HepG2 (cell line): ENCODE measurements around the gene UBR4. TPM values are rescaled to one million over a fixed set of nuclear protein-coding genes. Genes with fewer than 3 reads are reported as not detected.
A peak's percentile ranks its signal among the peaks of the same experiment; 100 is the strongest.

ENCODE experiments used
- ATAC-seq: fragments of 200-7000 bp; cut with Tn5 transposase; 3 replicates; pipeline ENCODE4 v1.9.1; 2020; ENCODE audit warnings: mild to moderate bottlenecking, moderate library complexity
- BruUV-seq: library from RNA; stranded (reverse); fragments of 400-500 nt; replicated peaks from 2 replicates; lab custom pipeline; 2021; lab: Mats Ljungman, UMichigan
- CTCF ChIA-PET: fragments of 300-600 bp; formaldehyde crosslinking; extraction: SDS; loops from one replicate; lab custom pipeline; 2021; ENCODE audit warnings: low total read pairs, inconsistent platforms, low intra/inter-chr PET ratio; lab: Yijun Ruan, JAX
- POLR2A ChIA-PET: fragments of 350-600 bp; sonication (Branson Sonifier 250); formaldehyde crosslinking; loops from one replicate; lab custom pipeline; 2020; ENCODE audit warnings: antibody characterized with exemption, inconsistent platforms; lab: Yijun Ruan, JAX
- DNase-seq: peaks from one replicate; pipeline ENCODE4 v3.0.0-alpha.2; 2015; ENCODE audit warnings: low spot score
- FAIRE-seq: peaks from 3 replicates; lab custom pipeline; 2011; peaks lifted over from hg19 to GRCh38; lab: Jason Lieb, UNC
- H2AFZ ChIP-seq: one replicate; pipeline ENCODE4 v1.6.1; 2011; ENCODE audit warnings: low read length, inconsistent platforms
- H3K27ac ChIP-seq: fragments of 300-600 bp; 3 replicates; pipeline ENCODE4 v1.8.0; 2011; ENCODE audit warnings: mixed run types, mild to moderate bottlenecking, mixed read lengths, low read length, inconsistent platforms; ENCODE audit not compliant: insufficient read depth; ENCODE audit errors: extremely low read length
- H3K27me3 ChIP-seq, 2 experiments: fragments of 200-600 bp in 1 of 2; 2 replicates in 1 of 2; 3 replicates in 1 of 2; pipeline versions ENCODE4 v1.6.0 to v1.8.0; 2011; ENCODE audit warnings: low read length in 2 of 2, mild to moderate bottlenecking in 2 of 2, moderate library complexity in 2 of 2, inconsistent platforms in 1 of 2; ENCODE audit not compliant: insufficient read depth in 2 of 2, control insufficient read depth in 1 of 2
- H3K36me3 ChIP-seq, 2 experiments: fragments of 200-600 bp in 1 of 2; replicated peaks in 1 of 2; 2 replicates in 1 of 2; 3 replicates in 1 of 2; pipeline versions ENCODE4 v1.5.1 to v1.8.0; 2011; ENCODE audit warnings: low read length in 2 of 2, inconsistent platforms in 1 of 2; ENCODE audit not compliant: insufficient read depth in 2 of 2, control insufficient read depth in 1 of 2
- H3K4me1 ChIP-seq: 2 replicates; pipeline ENCODE4 v1.5.1; 2012; ENCODE audit warnings: low read length, inconsistent platforms; ENCODE audit not compliant: insufficient read depth
- H3K4me2 ChIP-seq: 2 replicates; pipeline ENCODE4 v1.6.0; 2011; ENCODE audit warnings: low read depth, low read length, inconsistent platforms
- H3K4me3 ChIP-seq, 3 experiments: fragments of 200-600 bp in 1 of 3; sonication (generic), shearing (Covaris generic) in 1 of 3; replicated peaks in 1 of 3; 2 replicates each; pipeline ENCODE4 v1.5.1; 2011 to 2016; ENCODE audit warnings: low read length in 3 of 3, inconsistent platforms in 2 of 3, low read depth in 2 of 3, mild to moderate bottlenecking in 2 of 3, control low read depth in 1 of 3, mixed read lengths in 1 of 3; ENCODE audit not compliant: insufficient read depth in 1 of 3
- H3K79me2 ChIP-seq: one replicate; pipeline ENCODE4 v1.6.1; 2011; ENCODE audit warnings: low read length, inconsistent platforms; ENCODE audit not compliant: insufficient read depth
- H3K9ac ChIP-seq: 2 replicates; pipeline ENCODE4 v1.6.0; 2011; ENCODE audit warnings: mild to moderate bottlenecking, low read depth, low read length, inconsistent platforms; ENCODE audit not compliant: insufficient read depth
- H3K9me3 ChIP-seq: 2 replicates; pipeline ENCODE4 v1.5.1; 2012; ENCODE audit warnings: mild to moderate bottlenecking, low read length
- H4K20me1 ChIP-seq: 2 replicates; pipeline ENCODE4 v1.6.0; 2011; ENCODE audit warnings: inconsistent platforms, mild to moderate bottlenecking, low read length, moderate library complexity; ENCODE audit not compliant: insufficient read depth
- ADNP ChIP-seq: sonication (generic); formaldehyde crosslinking; IDR thresholded peaks from 2 replicates; pipeline ENCODE4 v1.4.0; 2020; ENCODE audit warnings: missing genetic modification reagents
- FOSL1 ChIP-seq: sonication (generic); formaldehyde crosslinking; IDR thresholded peaks from 2 replicates; pipeline ENCODE4 v1.9.0; 2021; ENCODE audit warnings: missing genetic modification reagents, borderline replicate concordance
- FOXO1 ChIP-seq: sonication (generic); formaldehyde crosslinking; IDR thresholded peaks from 2 replicates; pipeline ENCODE4 v1.4.0; 2020; ENCODE audit warnings: missing genetic modification reagents
- GFI1 ChIP-seq: sonication (generic); formaldehyde crosslinking; IDR thresholded peaks from 2 replicates; pipeline ENCODE4 v1.5.0; 2020; ENCODE audit warnings: missing genetic modification reagents, mild to moderate bottlenecking, borderline replicate concordance
- HHEX ChIP-seq: IDR thresholded peaks from 2 replicates; pipeline ENCODE4 v1.6.1; 2016; ENCODE audit warnings: control low read depth
- MAF1 ChIP-seq: sonication (generic); formaldehyde crosslinking; IDR thresholded peaks from 2 replicates; pipeline ENCODE4 v1.5.0; 2020; ENCODE audit warnings: missing genetic modification reagents, borderline replicate concordance
- MBNL3 ChIP-seq: fragments of 250-450 bp; sonication (Bioruptor Pico); conservative IDR thresholded peaks from 2 replicates; pipeline ENCODE4 v1.8.0; 2022; ENCODE audit warnings: mild to moderate bottlenecking, inconsistent platforms
- NPAS2 ChIP-seq: sonication (generic); formaldehyde crosslinking; IDR thresholded peaks from 2 replicates; pipeline ENCODE4 v1.8.0; 2022; ENCODE audit warnings: mild to moderate bottlenecking, missing genetic modification reagents, borderline replicate concordance
- PCBP1 ChIP-seq: fragments of 200-400 bp; formaldehyde crosslinking; IDR thresholded peaks from 2 replicates; pipeline ENCODE4 v1.6.1; 2017; ENCODE audit warnings: mild to moderate bottlenecking, low read depth, low read length, borderline replicate concordance
- TP53 ChIP-seq: sonication (generic); formaldehyde crosslinking; conservative IDR thresholded peaks from 2 replicates; pipeline ENCODE4 v1.4.0; 2020; ENCODE audit warnings: missing genetic modification reagents
- ZBTB42 ChIP-seq: sonication (generic); formaldehyde crosslinking; IDR thresholded peaks from 2 replicates; pipeline ENCODE4 v1.5.0; 2020; ENCODE audit warnings: mild to moderate bottlenecking, missing genetic modification reagents
- ZNF451 ChIP-seq: sonication (generic); formaldehyde crosslinking; IDR thresholded peaks from 2 replicates; pipeline ENCODE4 v1.5.0; 2020; ENCODE audit warnings: mild to moderate bottlenecking, missing genetic modification reagents
- ZNF562 ChIP-seq: sonication (generic); formaldehyde crosslinking; IDR thresholded peaks from 2 replicates; pipeline ENCODE4 v1.8.0; 2022; ENCODE audit warnings: missing genetic modification reagents, borderline replicate concordance
- ZNF616 ChIP-seq: sonication (generic); formaldehyde crosslinking; IDR thresholded peaks from 2 replicates; pipeline ENCODE4 v1.5.0; 2020; ENCODE audit warnings: low read depth, mild to moderate bottlenecking, missing genetic modification reagents
- ZNF720 ChIP-seq: sonication (generic); formaldehyde crosslinking; IDR thresholded peaks from 2 replicates; pipeline ENCODE4 v1.4.0; 2020; ENCODE audit warnings: missing genetic modification reagents
- ZNF781 ChIP-seq: sonication (generic); formaldehyde crosslinking; IDR thresholded peaks from 2 replicates; pipeline ENCODE4 v1.5.1; 2020; ENCODE audit warnings: borderline replicate concordance, mild to moderate bottlenecking, missing genetic modification reagents; ENCODE audit errors: not compliant biosample characterization
- WGBS: methylation state at CpG from one replicate; pipeline ENCODE4 v1.1.6; 2017; ENCODE audit warnings: low lambda C conversion rate; 5-methylcytosine and 5-hydroxymethylcytosine counted together
- in situ Hi-C: cut with HindIII; loops from 2 replicates; pipeline ENCODE4 v1.10.0; 2017; ENCODE audit warnings: low pct_unique_long_range_greater_than_20kb; ENCODE audit not compliant: extremely low pct_ligation_motif_present
- intact Hi-C: fragments of 100-400 bp; cut with micrococcal nuclease; formaldehyde crosslinking; loops from one replicate; pipeline ENCODE4 v1.10.0; 2022; ENCODE audit not compliant: unreplicated experiment
- polyA plus RNA-seq, 8 experiments: library from polyadenylated mRNA; depleted of rRNA in 3 of 8; stranded (reverse) in 7 of 8; unstranded in 1 of 8; fragments of >200 nt; fragmentation: Illumina TruSeq in 4 of 8; extraction: Trizol in 4 of 8; gene quantifications; 2 replicates each; pipeline versions ENCODE4 v1.2.1 to v1.2.3, GENCODE V29; 2011 to 2016; ENCODE audit warnings: low read depth in 4 of 8, missing spikeins in 1 of 8, mixed read lengths in 1 of 8; ENCODE audit not compliant: insufficient read depth in 1 of 8
- total RNA-seq, 5 experiments: library from RNA; depleted of rRNA; stranded (reverse); fragments of >200 nt; fragmentation: Illumina TruSeq; extraction: Trizol; gene quantifications; 2 replicates each; pipeline ENCODE4 v1.2.3, GENCODE V29; 2016; ENCODE audit warnings: low read depth in 1 of 5
- TF ChIP-seq, protein P1 (sequence below): sonication (generic); formaldehyde crosslinking; IDR thresholded peaks from 2 replicates; pipeline ENCODE4 v1.4.0; 2020; ENCODE audit warnings: missing genetic modification reagents, borderline replicate concordance
- TF ChIP-seq, protein P2 (sequence below): sonication (generic); formaldehyde crosslinking; IDR thresholded peaks from 2 replicates; pipeline ENCODE4 v1.5.0; 2020; ENCODE audit warnings: missing genetic modification reagents

UBR4 gene
- total and polyA plus RNA-seq, 2 of the 13 experiments (the other 11 are each of a cell fraction or from before 2014, with no cell fraction given), result 59.1 to 106 TPM

DNA sequence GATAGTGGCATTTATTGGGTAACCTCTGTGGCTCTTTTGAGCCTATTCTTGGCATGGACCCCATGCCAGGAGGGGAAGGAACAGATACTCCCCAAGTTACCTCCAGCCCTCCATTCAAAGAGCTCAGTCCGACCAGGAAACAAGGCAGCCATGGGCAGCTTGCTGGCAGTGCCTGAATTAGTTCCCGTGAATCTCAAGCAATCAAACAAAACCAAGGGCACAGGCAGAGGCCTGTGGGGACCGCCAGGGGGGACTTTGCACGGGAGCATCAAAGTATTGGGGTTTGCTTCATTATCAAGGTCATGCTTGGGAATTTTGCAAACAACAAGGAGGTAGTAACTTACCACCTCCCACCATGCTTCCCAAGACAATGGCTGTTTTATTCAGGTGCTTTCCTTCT is 172.4 kb downstream of the UBR4 start (continued):
- TF ChIP-seq ZNF720 (CRISPR knock-in tag) (no peak), NPAS2 (CRISPR knock-in tag) (no peak), TP53 (CRISPR knock-in tag) (no peak), GFI1 (CRISPR knock-in tag) (0 out of 2 replicates have a peak, but pooled peaks have one; percentile 22)
- TF ChIP-seq, protein P1, sequence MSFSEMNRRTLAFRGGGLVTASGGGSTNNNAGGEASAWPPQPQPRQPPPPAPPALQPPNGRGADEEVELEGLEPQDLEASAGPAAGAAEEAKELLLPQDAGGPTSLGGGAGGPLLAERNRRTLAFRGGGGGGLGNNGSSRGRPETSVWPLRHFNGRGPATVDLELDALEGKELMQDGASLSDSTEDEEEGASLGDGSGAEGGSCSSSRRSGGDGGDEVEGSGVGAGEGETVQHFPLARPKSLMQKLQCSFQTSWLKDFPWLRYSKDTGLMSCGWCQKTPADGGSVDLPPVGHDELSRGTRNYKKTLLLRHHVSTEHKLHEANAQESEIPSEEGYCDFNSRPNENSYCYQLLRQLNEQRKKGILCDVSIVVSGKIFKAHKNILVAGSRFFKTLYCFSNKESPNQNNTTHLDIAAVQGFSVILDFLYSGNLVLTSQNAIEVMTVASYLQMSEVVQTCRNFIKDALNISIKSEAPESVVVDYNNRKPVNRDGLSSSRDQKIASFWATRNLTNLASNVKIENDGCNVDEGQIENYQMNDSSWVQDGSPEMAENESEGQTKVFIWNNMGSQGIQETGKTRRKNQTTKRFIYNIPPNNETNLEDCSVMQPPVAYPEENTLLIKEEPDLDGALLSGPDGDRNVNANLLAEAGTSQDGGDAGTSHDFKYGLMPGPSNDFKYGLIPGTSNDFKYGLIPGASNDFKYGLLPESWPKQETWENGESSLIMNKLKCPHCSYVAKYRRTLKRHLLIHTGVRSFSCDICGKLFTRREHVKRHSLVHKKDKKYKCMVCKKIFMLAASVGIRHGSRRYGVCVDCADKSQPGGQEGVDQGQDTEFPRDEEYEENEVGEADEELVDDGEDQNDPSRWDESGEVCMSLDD (CRISPR knock-in tag), result peak; percentile 86; the same call in 1 of the 2 replicates

DNA sequence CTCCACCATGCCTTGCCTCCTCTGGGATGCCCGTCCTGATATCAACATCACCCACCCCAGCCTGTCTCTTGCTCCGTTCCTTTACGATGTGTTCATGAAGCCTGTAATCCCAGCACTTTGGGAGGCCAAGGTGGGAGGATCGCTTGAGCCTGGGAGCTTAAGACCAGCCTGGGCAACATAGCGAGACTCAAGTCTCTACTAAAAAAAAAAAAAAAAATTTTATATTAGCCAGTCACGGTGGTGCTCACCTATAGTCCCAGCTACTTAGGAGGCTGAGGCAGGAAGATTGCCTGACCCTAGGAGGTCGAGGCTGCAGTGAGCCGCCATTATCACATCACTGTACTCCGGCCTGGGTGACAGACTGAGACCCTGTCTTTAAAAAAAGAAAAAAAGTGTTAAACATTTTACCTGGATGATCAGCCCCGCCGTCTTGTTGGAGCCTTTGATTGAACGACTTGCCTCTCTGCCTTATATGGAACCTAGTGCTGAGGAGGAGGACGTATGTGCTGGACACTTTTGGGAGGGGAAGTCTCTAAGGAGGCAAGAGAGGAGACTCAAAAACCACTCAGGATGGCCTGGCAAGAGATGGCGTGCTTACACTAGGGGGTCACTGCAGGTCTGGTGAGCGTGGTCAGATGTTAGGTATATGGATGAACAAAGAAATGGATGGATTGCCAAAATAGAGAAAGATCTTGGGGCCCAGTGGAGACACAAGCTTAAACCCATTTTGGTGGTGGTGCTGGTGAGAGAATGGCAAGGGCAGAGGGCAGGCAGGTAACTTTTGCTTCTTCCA is 173.1 kb downstream of the UBR4 start:
- ChIA-PET CTCF (no interaction called here), POLR2A (interaction anchor here (1.2 kb wide), 1 partner anchor 9 kb away, joined by 3 read pairs; no protein-coding TSS in a partner anchor)
- no peak overlapping the region for H2AFZ ChIP-seq
- H3K79me2 ChIP-seq, result no peaks in the 10 kb centered on the region
- WGBS, result 57% methylated on average over 15 of the region's 15 CpGs
- no peaks in the 10 kb centered on the region for H3K9me3 ChIP-seq
- no peak for TF ChIP-seq ZNF616 (CRISPR knock-in tag)
- TF ChIP-seq FOSL1, result no peak
- no peak for TF ChIP-seq MAF1 (CRISPR knock-in tag)
- TF ChIP-seq, protein P2, sequence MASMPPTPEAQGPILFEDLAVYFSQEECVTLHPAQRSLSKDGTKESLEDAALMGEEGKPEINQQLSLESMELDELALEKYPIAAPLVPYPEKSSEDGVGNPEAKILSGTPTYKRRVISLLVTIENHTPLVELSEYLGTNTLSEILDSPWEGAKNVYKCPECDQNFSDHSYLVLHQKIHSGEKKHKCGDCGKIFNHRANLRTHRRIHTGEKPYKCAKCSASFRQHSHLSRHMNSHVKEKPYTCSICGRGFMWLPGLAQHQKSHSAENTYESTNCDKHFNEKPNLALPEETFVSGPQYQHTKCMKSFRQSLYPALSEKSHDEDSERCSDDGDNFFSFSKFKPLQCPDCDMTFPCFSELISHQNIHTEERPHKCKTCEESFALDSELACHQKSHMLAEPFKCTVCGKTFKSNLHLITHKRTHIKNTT, result no peak
- TF ChIP-seq MBNL3, result no peak
- no peak for TF ChIP-seq ZNF451 (CRISPR knock-in tag)
- TF ChIP-seq ZNF562 (CRISPR knock-in tag), result no peak
- no peak for TF ChIP-seq PCBP1
- TF ChIP-seq ZNF781 (CRISPR knock-in tag), result no peak
- TF ChIP-seq HHEX (CRISPR knock-in tag), result no peak
- TF ChIP-seq ZBTB42 (CRISPR knock-in tag), result no peak
- TF ChIP-seq ADNP, result no peak
- TF ChIP-seq FOXO1 (CRISPR knock-in tag), result no peak
- no peak overlapping the region for H3K9ac ChIP-seq
- peaks cover 60% of the 10 kb centered on the region for H3K4me1 ChIP-seq
- no TSS peak for BruUV-seq
- in situ Hi-C loops, result no loop called here
- no peak for DNase-seq
- intact Hi-C loops, result loop anchor here (2.0 kb wide), 1 partner anchor 30 kb away; no protein-coding TSS in a partner anchor
- no peak overlapping the region for H3K4me3 ChIP-seq
- no peaks in the 10 kb centered on the region for H3K36me3 ChIP-seq
- H3K27me3 ChIP-seq, result peaks cover 11 to 50% of the 10 kb centered on the region in 2 experiments
- no peak for FAIRE-seq
- ATAC-seq, result no peak
- no peak overlapping the region for H3K4me2 ChIP-seq
- no peak overlapping the region for H3K27ac ChIP-seq
- H4K20me1 ChIP-seq, result no peaks in the 10 kb centered on the region
